GM19467 (cell line): ENCODE results near the gene NHSL2.
"Not testable (repeated sequence)": the region's sequence is repeated elsewhere in the genome, so short reads cannot be mapped to it uniquely, and the experiment has no call there.

Experiments
- ATAC-seq: cut with Tn5 transposase; IDR thresholded peaks from one replicate; pipeline ENCODE4 v1.9.1; 2021; ENCODE audit warnings: mild to moderate bottlenecking, moderate library complexity; ENCODE audit not compliant: unreplicated experiment

NHSL2 gene

GRCh38 chrX:72038868-72039267 lies 128.2 kb downstream of the NHSL2 start:
- ATAC-seq = no peak

- no peak for ATAC-seq
Observed at GRCh38 chrX:72040506-72040905, 129.9 kb downstream of the NHSL2 start.

GRCh38 chrX:72041176-72041575 lies 130.5 kb downstream of the NHSL2 start:
- ATAC-seq = no peak

GRCh38 chrX:72041871-72042851 lies 131.5 kb downstream of the NHSL2 start:
- no peak for ATAC-seq

- no peak for ATAC-seq
Observed at GRCh38 chrX:72042852-72043248, 132.2 kb downstream of the NHSL2 start.

- no peak for ATAC-seq
Observed at GRCh38 chrX:72043636-72044035, 133.0 kb downstream of the NHSL2 start.

GRCh38 chrX:72045141-72045540 lies 134.5 kb downstream of the NHSL2 start:
- ATAC-seq = no peak

GRCh38 chrX:72045552-72046277 lies 135.1 kb downstream of the NHSL2 start:
- no peak for ATAC-seq

GRCh38 chrX:72046447-72046846 lies 135.8 kb downstream of the NHSL2 start:
- no peak for ATAC-seq

- ATAC-seq = no peak
Observed at GRCh38 chrX:72048510-72049455, 138.1 kb downstream of the NHSL2 start.

GRCh38 chrX:72050011-72050410 lies 139.4 kb downstream of the NHSL2 start:
- no peak for ATAC-seq

GRCh38 chrX:72051589-72051988 lies 140.9 kb downstream of the NHSL2 start:
- ATAC-seq = no peak

GRCh38 chrX:72052415-72053090 lies 141.9 kb downstream of the NHSL2 start:
- ATAC-seq = no peak

GRCh38 chrX:72053508-72053907 lies 142.9 kb downstream of the NHSL2 start:
- ATAC-seq = no peak

GRCh38 chrX:72054779-72055489 lies 144.3 kb downstream of the NHSL2 start:
- ATAC-seq = no peak

- no peak for ATAC-seq
Observed at GRCh38 chrX:72057331-72057730, 146.7 kb downstream of the NHSL2 start.

- no peak for ATAC-seq
Observed at GRCh38 chrX:72057849-72058248, 147.2 kb downstream of the NHSL2 start.

- ATAC-seq = not testable (repeated sequence)
Observed at GRCh38 chrX:72058346-72058745, 147.7 kb downstream of the NHSL2 start.

- no peak for ATAC-seq
Observed at GRCh38 chrX:72060196-72060920, 149.7 kb downstream of the NHSL2 start.
